ENCODE results near the gene CRTC3.

CRTC3 gene

GRCh38 chr15:90564051-90564450 lies 34.3 kb downstream of the CRTC3 start:
- no peak for DNase-seq

GRCh38 chr15:90564590-90564989 lies 34.9 kb downstream of the CRTC3 start:
- DNase-seq = no peak

- DNase-seq = no peak
Observed at GRCh38 chr15:90565866-90566265, 36.1 kb downstream of the CRTC3 start.

- no peak for DNase-seq
Observed at GRCh38 chr15:90570643-90571042, 40.9 kb downstream of the CRTC3 start.

- no peak for DNase-seq
Observed at GRCh38 chr15:90571063-90571541, 41.4 kb downstream of the CRTC3 start.

- no peak for DNase-seq
Observed at GRCh38 chr15:90572893-90573292, 43.2 kb downstream of the CRTC3 start.

GRCh38 chr15:90576711-90577389 lies 47.1 kb downstream of the CRTC3 start:
- DNase-seq = no peak

- no peak for DNase-seq
Observed at GRCh38 chr15:90579213-90579612, 49.5 kb downstream of the CRTC3 start.

- no peak for DNase-seq
Observed at GRCh38 chr15:90580099-90580498, 50.4 kb downstream of the CRTC3 start.

- DNase-seq = no peak
Observed at GRCh38 chr15:90580541-90580940, 50.8 kb downstream of the CRTC3 start.

- no peak for DNase-seq
Observed at GRCh38 chr15:90580946-90581345, 51.2 kb downstream of the CRTC3 start.

GRCh38 chr15:90581771-90582352 lies 52.1 kb downstream of the CRTC3 start:
- DNase-seq = no peak

GRCh38 chr15:90582553-90582952 lies 52.8 kb downstream of the CRTC3 start:
- no peak for DNase-seq

- no peak for DNase-seq
Observed at GRCh38 chr15:90583471-90584252, 53.9 kb downstream of the CRTC3 start.

- DNase-seq = no peak
Observed at GRCh38 chr15:90584841-90585240, 55.1 kb downstream of the CRTC3 start.

- no peak for DNase-seq
Observed at GRCh38 chr15:90585863-90586262, 56.1 kb downstream of the CRTC3 start.

GRCh38 chr15:90586948-90587347 lies 57.2 kb downstream of the CRTC3 start:
- DNase-seq = no peak

GRCh38 chr15:90588427-90588826 lies 58.7 kb downstream of the CRTC3 start:
- DNase-seq = no peak

- DNase-seq = no peak
Observed at GRCh38 chr15:90591524-90591923, 61.8 kb downstream of the CRTC3 start.

- DNase-seq = no peak
Observed at GRCh38 chr15:90592131-90592881, 62.6 kb downstream of the CRTC3 start.

GRCh38 chr15:90593499-90594158 lies 63.9 kb downstream of the CRTC3 start:
- DNase-seq = no peak

- DNase-seq = peak; percentile 74
Observed at GRCh38 chr15:90594301-90594738, 64.6 kb downstream of the CRTC3 start.

GRCh38 chr15:90595763-90596155 lies 66.0 kb downstream of the CRTC3 start:
- DNase-seq = no peak
